Subcutaneous abdominal adipose tissue (tissue), 5 donors: ENCODE results near the gene ASB6.
"Not testable (repeated sequence)": the region's sequence is repeated elsewhere in the genome, so short reads cannot be mapped to it uniquely, and the experiment has no call there.

Experiments used
- H3K27ac ChIP-seq: one replicate; pipeline ENCODE4 v1.7.0; 2013; ENCODE audit warnings: low read depth, mild to moderate bottlenecking, inconsistent platforms, low read length, moderate library complexity
- H3K27me3 ChIP-seq, 5 donors: one replicate each; pipeline ENCODE4 v1.7.0; 2013; ENCODE audit warnings: low read length in 5 of 5, inconsistent platforms in 1 of 5; ENCODE audit not compliant: control insufficient read depth in 5 of 5, insufficient read depth in 4 of 5
- H3K36me3 ChIP-seq, 5 donors: one replicate each; pipeline ENCODE4 v1.7.0; 2013; ENCODE audit warnings: low read length in 5 of 5; ENCODE audit not compliant: control insufficient read depth in 5 of 5, insufficient read depth in 5 of 5
- H3K4me1 ChIP-seq, 5 donors: one replicate each; pipeline ENCODE4 v1.7.0; 2013; ENCODE audit warnings: low read length in 5 of 5, mild to moderate bottlenecking in 3 of 5, moderate library complexity in 1 of 5; ENCODE audit not compliant: control insufficient read depth in 5 of 5, insufficient read depth in 5 of 5
- H3K4me3 ChIP-seq, 5 donors: one replicate each; pipeline ENCODE4 v1.7.0; 2013; ENCODE audit warnings: low read length in 5 of 5, low read depth in 1 of 5
- H3K9ac ChIP-seq, 5 donors: one replicate each; pipeline ENCODE4 v1.7.0; 2013; ENCODE audit warnings: low read length in 5 of 5, mild to moderate bottlenecking in 4 of 5, moderate library complexity in 3 of 5
- H3K9me3 ChIP-seq, 5 donors: one replicate each; pipeline ENCODE4 v1.7.0; 2013; ENCODE audit warnings: low read length in 5 of 5; ENCODE audit not compliant: control insufficient read depth in 5 of 5
- donor health status: healthy.
- donor health status: healthy.
- donor health status: healthy.
- donor health status: healthy.
- donor health status: healthy.

Gene ASB6

GRCh38 chr9:129639034-129639630 is 2.8 kb downstream of the ASB6 start:
- peak overlapping the region in 1 of 5 donors; percentile 94 for H3K9ac ChIP-seq
- H3K27ac ChIP-seq: no peak overlapping the region
- H3K36me3 ChIP-seq: peaks cover 0 to 53% (median 47%) of the 10 kb centered on the region in 5 donors
- peaks cover 10 to 28% (median 26%) of the 10 kb centered on the region in 5 donors for H3K4me1 ChIP-seq
- no peaks in the 10 kb centered on the region for H3K9me3 ChIP-seq
- H3K27me3 ChIP-seq: no peaks in the 10 kb centered on the region
- H3K4me3 ChIP-seq: no peak overlapping the region

- H3K27ac ChIP-seq: no peak overlapping the region
- peaks cover 0 to 66% (median 59%) of the 10 kb centered on the region in 5 donors for H3K36me3 ChIP-seq
- H3K9ac ChIP-seq: no peak overlapping the region
Observed at GRCh38 chr9:129637673-129638439, 4.1 kb downstream of the ASB6 start.

GRCh38 chr9:129637102-129637501 is 4.8 kb downstream of the ASB6 start:
- Histone ChIP-seq H3K9ac (no peak overlapping the region), H3K4me3 (no peak overlapping the region), H3K27ac (no peak overlapping the region), H3K36me3 (peaks cover 0 to 73% (median 63%) of the 10 kb centered on the region in 5 donors), H3K4me1 (peaks cover 10 to 23% (median 23%) of the 10 kb centered on the region in 5 donors), H3K9me3 (no peaks in the 10 kb centered on the region), H3K27me3 (no peaks in the 10 kb centered on the region)

More at GRCh38 chr9:129637673-129638439, 4.1 kb downstream of the ASB6 start:
- Histone ChIP-seq H3K4me1 (peaks cover 10 to 28% (median 26%) of the 10 kb centered on the region in 5 donors), H3K27me3 (no peaks in the 10 kb centered on the region), H3K9me3 (no peaks in the 10 kb centered on the region), H3K4me3 (no peak overlapping the region)

- H3K36me3 ChIP-seq: peaks cover 0 to 79% (median 63%) of the 10 kb centered on the region in 5 donors
Observed at GRCh38 chr9:129636343-129636742, 5.6 kb downstream of the ASB6 start.

GRCh38 chr9:129635099-129636065 is 6.6 kb downstream of the ASB6 start:
- Histone ChIP-seq H3K9me3 (no peaks in the 10 kb centered on the region), H3K27me3 (no peaks in the 10 kb centered on the region), H3K9ac (no peak overlapping the region), H3K27ac (no peak overlapping the region), H3K36me3 (peaks cover 0 to 81% (median 63%) of the 10 kb centered on the region in 5 donors), H3K4me3 (no peak overlapping the region), H3K4me1 (peaks cover 3 to 25% (median 15%) of the 10 kb centered on the region in 5 donors)

More at GRCh38 chr9:129636343-129636742, 5.6 kb downstream of the ASB6 start:
- H3K27me3 ChIP-seq, H3K4me3 ChIP-seq, H3K9me3 ChIP-seq, H3K9ac ChIP-seq, H3K27ac ChIP-seq: not testable (repeated sequence)
- peaks cover 10 to 26% (median 18%) of the 10 kb centered on the region in 5 donors for H3K4me1 ChIP-seq

- H3K9ac ChIP-seq: no peak overlapping the region
- no peak overlapping the region for H3K4me3 ChIP-seq
- no peak overlapping the region for H3K27ac ChIP-seq
- H3K36me3 ChIP-seq: peaks cover 0 to 72% (median 57%) of the 10 kb centered on the region in 5 donors
- H3K4me1 ChIP-seq: peaks cover 0 to 18% (median 8%) of the 10 kb centered on the region in 5 donors
- H3K9me3 ChIP-seq: no peaks in the 10 kb centered on the region
- no peaks in the 10 kb centered on the region for H3K27me3 ChIP-seq
Observed at GRCh38 chr9:129633848-129634247, 8.1 kb downstream of the ASB6 start.

- Histone ChIP-seq H3K27me3 (no peaks in the 10 kb centered on the region), H3K27ac (no peak overlapping the region), H3K9me3 (no peaks in the 10 kb centered on the region), H3K4me1 (peaks cover 0 to 25% (median 14%) of the 10 kb centered on the region in 5 donors), H3K36me3 (peaks cover 0 to 65% (median 50%) of the 10 kb centered on the region in 5 donors), H3K9ac (no peak overlapping the region), H3K4me3 (no peak overlapping the region)
Observed at GRCh38 chr9:129633207-129633606, 8.7 kb downstream of the ASB6 start.

GRCh38 chr9:129632460-129632859 is 9.5 kb downstream of the ASB6 start:
- Histone ChIP-seq H3K9me3 (no peaks in the 10 kb centered on the region), H3K27ac (no peak overlapping the region), H3K36me3 (peaks cover 0 to 58% (median 43%) of the 10 kb centered on the region in 5 donors), H3K4me3 (no peak overlapping the region), H3K9ac (no peak overlapping the region), H3K27me3 (no peaks in the 10 kb centered on the region), H3K4me1 (peaks cover 0 to 32% (median 22%) of the 10 kb centered on the region in 5 donors)

GRCh38 chr9:129631674-129632129 is 10.2 kb downstream of the ASB6 start:
- H3K4me1 ChIP-seq: peaks cover 0 to 37% (median 29%) of the 10 kb centered on the region in 5 donors

More at GRCh38 chr9:129631674-129632129, 10.2 kb downstream of the ASB6 start:
- peaks cover 0 to 50% (median 35%) of the 10 kb centered on the region in 5 donors for H3K36me3 ChIP-seq
- no peak overlapping the region for H3K4me3 ChIP-seq
- H3K27me3 ChIP-seq: no peaks in the 10 kb centered on the region
- H3K27ac ChIP-seq: no peak overlapping the region
- no peak overlapping the region for H3K9ac ChIP-seq
- no peaks in the 10 kb centered on the region for H3K9me3 ChIP-seq
